ENCODE measurements around the gene TPD52L2. TPM values are rescaled to one million over a fixed set of nuclear protein-coding genes. Genes with fewer than 3 reads are reported as not detected.

Gene TPD52L2
- total RNA-seq (10 to 100 TPM; 38.5 to 58.1 TPM), polyA plus RNA-seq (ENCODE audit: insufficient read length in 2 of 2) (100 to 1,000 TPM in 1 of 2 donors, 10 to 100 TPM in 1; 81.7 to 109 TPM)
- long read RNA-seq, donor 1, full-length matches to known transcripts: 36 of 78 reads
- long read RNA-seq, donor 1, partial matches to known transcripts: 42 of 78 reads
- long read RNA-seq, donor 1, other reads (novel, unspliced or antisense): 0 of 78 reads
- long read RNA-seq, donor 2, full-length matches to known transcripts: 10 of 19 reads
- long read RNA-seq, donor 2, partial matches to known transcripts: 9 of 19 reads
- long read RNA-seq, donor 2, other reads (novel, unspliced or antisense): 0 of 19 reads
- long read RNA-seq, donor 3, full-length matches to known transcripts: 12 of 30 reads
- long read RNA-seq, donor 3, partial matches to known transcripts: 18 of 30 reads
- long read RNA-seq, donor 3, other reads (novel, unspliced or antisense): 0 of 30 reads
- long read RNA-seq, donor 4, full-length matches to known transcripts: 45 of 78 reads
- long read RNA-seq, donor 4, partial matches to known transcripts: 33 of 78 reads
- long read RNA-seq, donor 4, other reads (novel, unspliced or antisense): 0 of 78 reads

DNA sequence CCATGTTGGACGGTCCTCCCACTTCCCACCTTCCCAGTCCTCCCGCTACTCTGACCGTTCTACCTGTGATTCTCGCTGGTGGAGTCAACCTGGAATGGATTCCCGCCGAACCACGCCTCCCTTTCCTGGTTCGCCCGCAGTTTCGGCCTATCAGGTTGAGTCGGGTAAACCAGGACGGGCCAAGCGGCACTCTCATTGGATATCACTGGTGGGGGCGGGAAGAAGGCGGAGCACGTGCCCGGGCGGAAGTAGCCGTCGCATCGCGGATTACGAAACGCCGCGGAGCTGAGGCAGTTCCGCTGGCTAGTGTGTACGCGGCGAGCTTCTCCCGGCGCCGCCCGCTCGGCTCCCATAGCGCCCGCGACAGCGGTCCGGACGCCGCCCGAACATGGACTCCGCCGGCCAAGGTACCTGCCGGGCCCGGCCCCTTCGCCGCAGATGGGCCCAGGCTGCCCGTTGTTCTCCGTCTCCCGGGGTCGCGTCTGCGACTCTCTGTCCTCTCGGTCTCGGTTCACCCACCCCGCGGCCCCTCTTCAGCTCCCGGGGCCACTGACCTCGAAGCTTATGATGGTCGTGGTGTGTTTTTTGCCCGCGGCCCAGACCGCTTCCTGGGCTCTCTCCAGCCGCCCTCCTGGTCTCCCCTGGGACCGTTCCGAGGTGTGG is at the start of gene TPD52L2:
TSS of gene TPD52L2 (plus strand) at position 293 of the 663 bp plus-strand sequence. CDS start at position 389, 96 bp downstream.
- Histone ChIP-seq H3K4me3 (ENCODE audit: low read depth, low read length) (peak within 1 kb of the TSS; percentile 84), H3K27ac (ENCODE audit: low read depth, low read length) (peak within 1 kb of the TSS; percentile 62), H3K4me1 (ENCODE audit: control insufficient read depth, insufficient read depth, low read length) (peaks cover 36% of the 10 kb centered on the region), H3K36me3 (ENCODE audit: control insufficient read depth, insufficient read depth, low read length) (peaks cover 53% of the 10 kb centered on the region), H3K27me3 (ENCODE audit: control insufficient read depth, insufficient read depth, low read length) (no peaks in the 10 kb centered on the region), H3K9me3 (ENCODE audit: control insufficient read depth, insufficient read depth, low read length) (no peaks in the 10 kb centered on the region)
- 0% methylated on average over 68 of the region's 68 CpGs for WGBS (ENCODE audit: insufficient coverage)
- peak; percentile 93 to 100 (median 96) for DNase-seq (ENCODE audit: low read depth in 4 of 6, low spot score in 6 of 6)

DNA sequence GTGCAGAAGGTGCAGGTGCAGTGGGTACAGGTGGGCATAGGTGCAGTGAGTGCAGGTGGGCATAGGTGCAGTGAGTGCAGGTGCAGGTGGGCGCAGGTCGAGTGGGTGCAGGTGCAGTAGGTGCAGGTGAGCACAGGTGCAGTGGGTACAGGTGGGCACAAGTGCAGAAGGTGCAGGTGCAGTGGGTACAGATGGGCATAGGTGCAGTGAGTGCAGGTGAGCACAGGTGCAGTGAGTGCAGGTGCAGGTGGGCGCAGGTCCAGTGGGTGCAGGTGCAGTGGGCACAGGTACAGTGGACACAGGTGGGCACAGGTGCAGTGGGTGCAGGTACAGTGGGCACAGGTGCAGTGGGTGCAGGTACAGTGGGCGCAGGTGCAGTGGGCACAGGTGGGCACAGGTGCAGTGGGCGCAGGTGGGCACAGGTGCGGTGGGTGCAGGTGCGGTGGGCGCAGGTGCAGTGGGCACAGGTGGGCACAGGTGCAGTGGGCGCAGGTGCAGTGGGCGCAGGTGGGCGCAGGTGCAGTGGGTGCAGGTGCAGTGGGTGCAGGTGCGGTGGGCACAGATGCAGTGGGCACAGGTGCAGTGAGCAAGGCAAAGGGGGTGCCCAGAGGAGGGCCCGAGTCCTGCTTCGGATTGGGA is 49.3 kb upstream of the TPD52L2 start:
- Histone ChIP-seq H3K36me3 (ENCODE audit: control insufficient read depth, insufficient read depth, low read length) (peaks cover 14% of the 10 kb centered on the region), H3K27ac (ENCODE audit: low read depth, low read length) (no peak overlapping the region), H3K4me1 (ENCODE audit: control insufficient read depth, insufficient read depth, low read length) (peaks cover 11% of the 10 kb centered on the region), H3K9me3 (ENCODE audit: control insufficient read depth, insufficient read depth, low read length) (no peaks in the 10 kb centered on the region), H3K4me3 (ENCODE audit: low read depth, low read length) (no peak overlapping the region), H3K27me3 (ENCODE audit: control insufficient read depth, insufficient read depth, low read length) (no peaks in the 10 kb centered on the region)
- DNase-seq (ENCODE audit: low read depth in 4 of 6, low spot score in 6 of 6): peak in 1 of 6 donors; percentile 2
- WGBS (ENCODE audit: insufficient coverage): 94% methylated on average over 8 of the region's 14 CpGs

DNA sequence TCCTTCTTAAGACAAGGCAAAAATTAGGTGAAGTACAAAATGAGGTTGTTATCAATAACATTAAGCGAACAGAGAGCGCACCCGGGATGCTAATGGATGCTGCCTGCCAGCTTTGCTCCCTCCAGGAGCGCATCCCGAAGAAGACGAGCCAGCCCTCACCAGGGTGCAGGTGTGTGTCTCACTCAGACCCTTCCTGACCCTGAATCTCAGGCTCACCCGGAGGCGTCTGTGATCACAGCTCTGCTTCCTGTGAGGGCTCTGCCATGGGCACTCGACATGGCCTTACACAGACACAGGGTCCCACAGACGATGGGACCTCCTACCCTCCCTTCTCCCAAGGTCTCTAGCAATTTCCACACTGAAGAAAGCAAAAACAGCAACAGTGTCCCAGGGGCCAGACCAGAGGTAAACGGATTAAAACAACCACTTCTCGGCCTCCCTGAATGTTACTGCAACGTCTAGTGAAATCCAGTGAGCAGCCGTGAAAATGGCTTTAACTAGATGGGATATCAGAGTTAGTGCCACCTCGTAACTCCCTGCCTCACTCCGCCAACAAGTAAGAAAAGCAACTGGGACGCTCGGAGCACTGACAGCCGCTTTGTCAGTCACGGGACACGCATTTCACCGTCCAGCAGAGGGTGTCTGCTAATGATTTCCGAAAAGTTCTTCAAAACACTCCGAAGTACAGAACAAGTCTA is 45.7 kb upstream of the TPD52L2 start:
- no peak overlapping the region for H3K4me3 ChIP-seq (ENCODE audit: low read depth, low read length)
- H3K27me3 ChIP-seq (ENCODE audit: control insufficient read depth, insufficient read depth, low read length): no peaks in the 10 kb centered on the region
- DNase-seq (ENCODE audit: low read depth in 4 of 6, low spot score in 6 of 6): no peak
- whole genome bisulfite sequencing (ENCODE audit: insufficient coverage): 56% methylated on average over 24 of the region's 24 CpGs
- H3K36me3 ChIP-seq (ENCODE audit: control insufficient read depth, insufficient read depth, low read length): peaks cover 12% of the 10 kb centered on the region
- H3K4me1 ChIP-seq (ENCODE audit: control insufficient read depth, insufficient read depth, low read length): peaks cover 16% of the 10 kb centered on the region
- H3K27ac ChIP-seq (ENCODE audit: low read depth, low read length): no peak overlapping the region
- no peaks in the 10 kb centered on the region for H3K9me3 ChIP-seq (ENCODE audit: control insufficient read depth, insufficient read depth, low read length)

DNA sequence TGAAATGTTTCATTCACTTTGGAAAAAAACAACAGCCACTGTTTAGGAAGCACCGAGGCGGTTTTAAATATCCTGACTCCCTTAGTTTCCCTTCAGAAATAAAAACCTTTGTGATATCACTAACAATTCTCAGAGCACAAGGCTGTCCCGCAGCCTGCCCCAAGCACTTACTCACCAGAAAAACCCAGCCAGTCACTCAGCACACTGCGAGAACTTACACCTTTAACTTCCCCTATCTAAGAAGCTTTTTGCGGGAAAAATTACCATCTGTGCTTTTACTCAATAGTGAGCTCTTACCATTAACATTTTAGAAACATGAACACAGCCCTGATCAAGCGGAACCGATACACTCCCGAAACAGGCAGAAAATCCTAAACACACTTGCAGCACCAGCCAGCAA is 43.3 kb upstream of the TPD52L2 start:
- no peak overlapping the region for H3K27ac ChIP-seq (ENCODE audit: low read depth, low read length)
- peak in 1 of 6 donors; percentile 0 for DNase-seq (ENCODE audit: low read depth in 4 of 6, low spot score in 6 of 6)

DNA sequence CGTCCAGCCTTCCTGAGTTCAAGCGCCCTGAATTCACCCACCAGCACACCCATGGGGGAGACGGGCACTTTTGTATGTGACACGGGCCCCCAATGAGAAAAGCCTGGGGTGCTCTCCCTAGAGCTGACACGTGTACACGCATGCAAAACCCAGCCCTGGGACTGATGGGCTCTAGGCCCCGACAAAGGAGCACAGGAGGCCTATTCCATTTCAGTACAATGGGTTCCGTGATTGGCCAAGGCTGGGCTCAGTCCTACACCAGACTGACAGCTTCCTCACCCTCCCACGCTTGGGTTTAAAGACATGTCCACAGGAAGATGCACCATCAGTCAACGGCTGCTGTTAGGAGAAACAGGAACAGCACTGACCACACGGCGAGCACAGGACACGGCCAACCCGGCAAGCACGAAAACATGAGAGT is 42.8 kb upstream of the TPD52L2 start:
- Histone ChIP-seq H3K27ac (ENCODE audit: low read depth, low read length) (no peak overlapping the region), H3K4me1 (ENCODE audit: control insufficient read depth, insufficient read depth, low read length) (peaks cover 6% of the 10 kb centered on the region)
- DNase-seq (ENCODE audit: low read depth in 4 of 6, low spot score in 6 of 6): peak in 1 of 6 donors; percentile 4

More for the DNA sequence above, 43.3 kb upstream of the TPD52L2 start:
- Histone ChIP-seq H3K9me3 (ENCODE audit: control insufficient read depth, insufficient read depth, low read length) (no peaks in the 10 kb centered on the region), H3K4me1 (ENCODE audit: control insufficient read depth, insufficient read depth, low read length) (peaks cover 6% of the 10 kb centered on the region), H3K27me3 (ENCODE audit: control insufficient read depth, insufficient read depth, low read length) (no peaks in the 10 kb centered on the region), H3K36me3 (ENCODE audit: control insufficient read depth, insufficient read depth, low read length) (peaks cover 6% of the 10 kb centered on the region), H3K4me3 (ENCODE audit: low read depth, low read length) (no peak overlapping the region)
- WGBS (ENCODE audit: insufficient coverage): 84% methylated on average over 8 of the region's 8 CpGs

DNA sequence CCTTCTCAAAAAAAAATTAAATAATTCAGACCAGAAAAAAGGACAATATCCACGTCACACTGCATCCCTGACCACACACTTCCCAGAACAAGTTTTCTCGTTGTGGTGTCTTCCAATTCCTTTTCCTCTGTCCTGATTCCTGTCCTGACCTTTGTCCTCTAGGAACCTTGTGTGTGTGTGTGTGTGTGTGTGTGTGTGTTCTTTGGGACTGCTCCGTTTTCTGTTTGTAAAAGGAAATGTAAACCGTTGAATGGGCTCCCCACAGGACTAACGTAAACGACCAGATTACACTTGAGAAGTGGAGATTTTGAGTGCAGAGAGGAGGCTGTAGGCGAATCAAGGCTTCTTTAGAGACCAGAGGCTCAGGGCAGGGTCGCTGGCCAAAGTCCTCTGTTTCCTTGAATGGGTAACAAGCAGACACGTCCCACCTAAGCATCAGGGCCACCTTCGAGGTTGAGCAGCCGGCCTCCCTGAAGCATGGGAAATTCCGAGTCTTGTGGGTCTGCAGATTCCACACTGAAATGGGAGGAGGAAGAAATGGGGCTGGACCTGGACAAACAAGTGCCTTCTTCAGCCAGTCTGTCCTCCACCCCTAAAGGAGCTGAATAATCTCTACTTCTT is 41.3 kb upstream of the TPD52L2 start:
- DNase-seq (ENCODE audit: low read depth in 4 of 6, low spot score in 6 of 6): peak in 1 of 6 donors; percentile 2
- 47% methylated on average over 11 of the region's 12 CpGs for WGBS (ENCODE audit: insufficient coverage)
- Histone ChIP-seq H3K4me3 (ENCODE audit: low read depth, low read length) (no peak overlapping the region), H3K4me1 (ENCODE audit: control insufficient read depth, insufficient read depth, low read length) (peaks cover 9% of the 10 kb centered on the region), H3K27ac (ENCODE audit: low read depth, low read length) (no peak overlapping the region), H3K27me3 (ENCODE audit: control insufficient read depth, insufficient read depth, low read length) (no peaks in the 10 kb centered on the region), H3K9me3 (ENCODE audit: control insufficient read depth, insufficient read depth, low read length) (no peaks in the 10 kb centered on the region), H3K36me3 (ENCODE audit: control insufficient read depth, insufficient read depth, low read length) (peaks cover 3% of the 10 kb centered on the region)

More for the DNA sequence above, 42.8 kb upstream of the TPD52L2 start:
- no peak overlapping the region for H3K4me3 ChIP-seq (ENCODE audit: low read depth, low read length)
- peaks cover 6% of the 10 kb centered on the region for H3K36me3 ChIP-seq (ENCODE audit: control insufficient read depth, insufficient read depth, low read length)
- WGBS (ENCODE audit: insufficient coverage): 80% methylated on average over 15 of the region's 15 CpGs
- H3K9me3 ChIP-seq (ENCODE audit: control insufficient read depth, insufficient read depth, low read length): no peaks in the 10 kb centered on the region
- H3K27me3 ChIP-seq (ENCODE audit: control insufficient read depth, insufficient read depth, low read length): no peaks in the 10 kb centered on the region

DNA sequence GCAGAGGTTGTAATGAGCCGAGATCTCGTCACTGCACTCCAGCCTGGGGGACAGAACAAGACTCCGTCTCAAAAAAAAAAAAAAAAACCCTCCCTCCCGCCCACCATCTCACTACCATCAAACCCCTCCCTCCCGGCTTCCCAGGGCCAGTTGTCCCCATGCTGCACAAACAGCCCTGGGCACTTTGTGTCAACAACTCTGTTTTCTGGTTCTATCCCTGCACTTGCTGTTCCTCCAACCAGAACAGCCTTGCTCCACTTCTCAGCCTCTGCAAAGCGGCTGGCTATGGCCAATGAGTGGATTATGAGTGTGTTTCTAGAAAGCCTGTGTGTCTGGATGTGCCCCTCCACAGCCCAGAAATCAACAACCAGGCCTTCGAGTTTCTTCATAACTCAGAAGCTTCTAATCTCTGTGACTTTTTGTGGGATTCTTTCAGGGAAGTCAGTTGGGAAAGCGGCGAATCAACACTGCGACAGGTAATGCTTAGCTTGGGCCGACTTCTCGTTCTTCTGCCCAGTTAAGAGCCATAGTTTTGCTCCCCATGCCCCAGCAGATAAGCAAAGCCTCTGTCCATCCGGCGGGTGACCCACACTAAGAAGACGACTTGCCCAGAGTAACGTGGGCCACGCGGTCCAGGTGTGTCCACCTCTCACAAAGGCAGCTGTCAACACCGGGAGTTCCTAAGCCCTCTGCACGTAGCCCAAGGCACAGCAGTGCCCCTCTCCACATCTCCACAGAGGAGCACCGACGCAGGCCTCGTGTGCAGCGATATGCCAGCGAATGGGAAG is 39.5 kb upstream of the TPD52L2 start:
- Histone ChIP-seq H3K4me1 (ENCODE audit: control insufficient read depth, insufficient read depth, low read length) (peaks cover 21% of the 10 kb centered on the region), H3K4me3 (ENCODE audit: low read depth, low read length) (no peak overlapping the region), H3K36me3 (ENCODE audit: control insufficient read depth, insufficient read depth, low read length) (peaks cover 3% of the 10 kb centered on the region), H3K27me3 (ENCODE audit: control insufficient read depth, insufficient read depth, low read length) (peaks cover 9% of the 10 kb centered on the region), H3K27ac (ENCODE audit: low read depth, low read length) (no peak overlapping the region), H3K9me3 (ENCODE audit: control insufficient read depth, insufficient read depth, low read length) (no peaks in the 10 kb centered on the region)
- 86% methylated on average over 15 of the region's 25 CpGs for WGBS (ENCODE audit: insufficient coverage)
- no peak for DNase-seq (ENCODE audit: low read depth in 4 of 6, low spot score in 6 of 6)

DNA sequence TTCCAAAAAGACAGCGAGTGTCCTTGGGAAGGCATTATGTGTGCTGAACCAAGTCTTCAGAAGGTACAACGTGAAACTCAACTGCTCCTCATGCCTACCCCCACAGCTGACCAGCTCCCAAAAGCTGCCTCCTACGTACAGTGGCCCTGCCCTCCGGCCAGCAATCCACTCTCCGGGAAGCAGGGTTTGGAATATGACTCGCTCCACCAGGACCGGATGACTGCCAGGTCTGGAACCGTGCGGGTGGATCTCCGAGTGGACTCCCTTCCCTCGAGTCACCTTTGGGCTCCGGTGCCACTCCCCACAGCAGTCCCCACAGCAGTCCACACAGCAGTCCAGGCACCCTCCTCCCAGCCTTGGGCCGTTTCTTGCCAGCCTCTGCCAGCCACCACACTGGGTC is 38.3 kb upstream of the TPD52L2 start:
- H3K36me3 ChIP-seq (ENCODE audit: control insufficient read depth, insufficient read depth, low read length): peaks cover 3% of the 10 kb centered on the region
- H3K9me3 ChIP-seq (ENCODE audit: control insufficient read depth, insufficient read depth, low read length): no peaks in the 10 kb centered on the region
- no peak for DNase-seq (ENCODE audit: low read depth in 4 of 6, low spot score in 6 of 6)
- no peak overlapping the region for H3K4me3 ChIP-seq (ENCODE audit: low read depth, low read length)
- H3K27me3 ChIP-seq (ENCODE audit: control insufficient read depth, insufficient read depth, low read length): peaks cover 9% of the 10 kb centered on the region
- H3K27ac ChIP-seq (ENCODE audit: low read depth, low read length): no peak overlapping the region
- 84% methylated on average over 13 of the region's 13 CpGs for WGBS (ENCODE audit: insufficient coverage)
- peaks cover 21% of the 10 kb centered on the region for H3K4me1 ChIP-seq (ENCODE audit: control insufficient read depth, insufficient read depth, low read length)
